ENCODE data around the gene OR6C65.
"Not testable (repeated sequence)": the region's sequence is repeated elsewhere in the genome, so short reads cannot be mapped to it uniquely, and the experiment has no call there.

Gene OR6C65

GRCh38 chr12:55400229-55400628 is at the start of gene OR6C65:
Gene OR6C65, plus strand, starts transcription at chr12:55400529. Its CDS starts 0 bp downstream, at chr12:55400529.
- DNase-seq: no peak

DNA sequence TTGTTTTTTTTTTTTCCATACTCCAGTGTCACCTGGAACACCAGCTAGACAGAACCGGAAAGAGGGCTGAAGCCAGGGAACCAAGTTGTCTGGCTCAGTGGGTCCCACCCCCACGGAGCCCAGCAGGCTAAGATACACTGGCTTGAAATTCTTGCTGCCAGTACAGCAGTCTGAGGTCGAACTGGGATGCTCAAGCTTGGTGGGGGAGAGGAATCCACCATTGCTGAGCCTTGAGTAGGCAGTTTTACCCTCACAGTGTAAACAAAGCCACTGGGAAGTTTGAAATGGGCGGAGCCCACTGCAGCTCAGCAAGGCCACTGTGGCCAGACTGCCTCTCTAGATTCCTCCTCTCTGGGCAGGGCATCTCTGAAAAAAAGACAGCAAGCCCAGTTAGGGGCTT is 45.0 kb upstream of the OR6C65 start:
- DNase-seq: not testable (repeated sequence)

- no peak for DNase-seq
Measured at GRCh38 chr12:55362675-55363074, 37.7 kb upstream of the OR6C65 start, which contains the start of gene OR6C75. Gene OR6C75, plus strand, starts transcription at chr12:55362975. Its CDS starts 2,136 bp downstream, at chr12:55365111.

- DNase-seq: no peak
Measured at GRCh38 chr12:55365086-55365485, 35.2 kb upstream of the OR6C65 start.

GRCh38 chr12:55372521-55372920 is 27.8 kb upstream of the OR6C65 start:
- DNase-seq: no peak

GRCh38 chr12:55385891-55386290 is 14.4 kb upstream of the OR6C65 start:
- no peak for DNase-seq

- no peak for DNase-seq
Measured at GRCh38 chr12:55392032-55392795, 8.1 kb upstream of the OR6C65 start.

GRCh38 chr12:55396326-55396725 is 4.0 kb upstream of the OR6C65 start:
- DNase-seq: no peak

GRCh38 chr12:55407866-55408265 is 7.5 kb downstream of the OR6C65 start:
- no peak for DNase-seq

DNA sequence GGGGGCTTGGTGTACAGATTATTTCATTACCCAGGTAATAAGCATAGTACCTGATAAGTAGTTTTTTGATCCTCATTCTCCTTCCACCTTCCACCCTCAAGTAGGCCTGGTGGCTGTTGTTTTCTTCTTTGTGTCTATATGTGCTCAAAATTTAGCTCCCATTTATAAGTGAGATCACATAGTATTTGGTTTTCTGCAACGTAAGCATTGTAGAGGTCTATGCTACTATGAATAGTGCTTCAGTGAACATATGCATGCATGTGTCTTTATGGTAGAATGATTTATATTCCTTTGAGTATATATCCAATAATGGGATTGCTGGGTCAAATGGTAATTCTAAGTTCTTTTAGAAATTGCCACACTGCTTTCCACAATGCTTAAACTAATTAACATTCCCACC is 8.8 kb downstream of the OR6C65 start:
- not testable (repeated sequence) for DNase-seq

DNA sequence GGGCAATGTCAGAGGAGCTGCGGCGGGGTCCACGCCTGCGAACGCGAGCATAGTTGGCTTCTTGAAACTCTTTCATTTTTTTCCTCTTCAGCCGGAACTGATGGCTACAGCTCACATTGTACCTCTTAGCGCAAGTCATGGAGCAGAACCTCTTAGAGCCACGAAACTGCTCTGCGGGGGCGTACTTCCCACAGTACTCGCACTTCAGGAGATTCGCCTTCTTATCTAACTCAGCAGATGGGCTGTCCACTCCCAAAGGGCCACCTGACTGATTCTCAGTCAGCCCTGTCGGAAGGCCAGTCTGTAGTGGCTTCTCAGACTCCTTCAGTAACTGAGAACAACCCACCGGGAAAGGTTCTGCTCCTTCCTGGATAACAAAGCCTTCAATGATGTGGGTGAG is 11.8 kb downstream of the OR6C65 start:
- DNase-seq: not testable (repeated sequence)

GRCh38 chr12:55413498-55414388 is 13.4 kb downstream of the OR6C65 start:
- DNase-seq: not testable (repeated sequence)

DNA sequence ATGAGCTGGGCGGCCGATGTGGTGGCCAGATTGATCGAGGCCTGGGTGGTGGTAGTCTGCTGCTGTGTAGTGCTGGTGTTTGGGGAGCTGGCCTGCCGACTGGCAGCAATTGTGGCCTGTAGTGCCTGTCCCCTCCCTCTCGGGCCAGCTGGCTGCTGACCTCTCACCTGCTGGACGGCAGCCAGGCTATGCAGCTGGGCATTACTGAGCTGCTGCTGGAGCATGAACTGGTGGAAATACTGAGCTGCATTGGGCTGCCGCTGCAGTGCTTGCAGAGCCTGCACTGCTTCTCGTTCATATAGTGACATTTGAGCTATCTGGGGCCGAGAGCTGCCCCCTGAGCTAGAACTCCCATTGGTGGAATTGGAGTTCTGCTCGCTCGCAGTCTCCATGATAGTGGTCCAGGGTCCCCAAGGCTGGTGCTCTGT is 14.1 kb downstream of the OR6C65 start:
- not testable (repeated sequence) for DNase-seq

GRCh38 chr12:55414889-55415288 is 14.6 kb downstream of the OR6C65 start:
- not testable (repeated sequence) for DNase-seq

DNA sequence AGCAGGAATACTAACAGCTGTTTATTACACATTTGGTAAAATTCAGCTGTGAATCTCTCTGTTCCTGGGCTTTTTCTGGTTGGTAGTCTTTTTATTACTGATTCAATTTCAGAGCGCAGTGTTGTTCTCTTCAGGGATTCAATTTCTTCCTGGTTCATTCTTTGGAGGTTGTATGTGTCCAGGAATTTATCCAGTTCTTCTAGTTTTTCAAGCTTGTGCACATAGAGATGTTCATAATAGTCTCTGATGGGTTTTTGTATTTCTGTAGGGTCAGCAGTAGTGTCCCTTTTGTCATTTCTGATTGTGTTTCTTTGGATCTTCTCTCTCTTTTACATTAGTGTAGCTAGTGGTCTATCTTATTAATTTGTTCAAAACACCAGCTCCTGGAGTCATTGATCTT is 16.6 kb downstream of the OR6C65 start:
- no peak for DNase-seq

DNA sequence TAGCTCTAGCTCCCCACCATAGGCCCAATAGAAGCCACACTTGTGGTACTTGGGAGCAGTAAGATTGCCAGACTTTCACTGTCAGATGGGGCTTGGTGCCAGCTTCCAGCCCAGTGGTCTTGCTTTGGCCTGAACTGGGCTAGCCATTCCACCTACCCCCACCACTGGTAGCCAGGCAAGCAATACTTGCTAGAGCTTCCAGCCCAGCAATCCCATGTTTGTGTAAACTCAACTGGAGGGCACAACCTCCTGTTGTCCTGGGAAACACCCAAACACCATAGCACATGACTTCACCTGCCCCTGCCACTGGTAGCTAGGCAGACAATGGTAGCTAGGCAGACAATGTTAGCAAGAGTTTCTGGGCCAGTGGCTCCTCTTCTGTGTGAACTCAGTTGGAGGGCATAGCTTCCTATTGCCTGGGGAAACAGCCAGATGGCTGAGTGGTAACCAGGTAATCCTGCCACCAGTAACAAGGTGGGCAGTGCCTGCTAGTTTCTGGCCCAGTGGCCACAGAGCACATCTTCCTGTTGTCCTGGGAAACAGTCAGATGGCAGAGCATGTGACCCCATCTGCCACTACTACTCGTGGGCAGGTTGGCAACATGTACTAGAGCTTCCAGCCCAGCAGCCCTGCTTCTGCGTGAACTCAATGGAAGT is 20.1 kb downstream of the OR6C65 start:
- no peak for DNase-seq

DNA sequence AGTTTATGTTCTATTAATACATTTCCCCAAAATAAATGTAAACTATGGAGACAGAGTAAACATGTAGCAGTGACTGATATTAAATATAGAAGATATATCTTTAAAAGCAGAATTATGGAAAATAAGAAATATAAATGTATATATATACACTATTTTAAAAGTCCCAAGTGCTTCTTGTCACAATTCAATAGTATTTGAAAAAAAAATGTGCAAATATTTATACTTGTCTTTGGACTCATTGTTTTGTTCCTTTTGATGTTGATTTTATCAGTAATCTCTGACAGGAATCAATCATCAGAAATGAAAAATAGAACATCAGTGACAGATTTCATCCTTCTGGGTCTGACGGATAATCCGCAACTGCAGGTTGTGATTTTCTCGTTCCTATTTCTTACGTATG is 25.6 kb downstream of the OR6C65 start, which contains the start of gene OR6C76:
Gene OR6C76, plus strand, starts transcription at position 301 of the 400 bp plus-strand sequence. Its CDS starts 0 bp downstream, at position 301.
- no peak for DNase-seq

DNA sequence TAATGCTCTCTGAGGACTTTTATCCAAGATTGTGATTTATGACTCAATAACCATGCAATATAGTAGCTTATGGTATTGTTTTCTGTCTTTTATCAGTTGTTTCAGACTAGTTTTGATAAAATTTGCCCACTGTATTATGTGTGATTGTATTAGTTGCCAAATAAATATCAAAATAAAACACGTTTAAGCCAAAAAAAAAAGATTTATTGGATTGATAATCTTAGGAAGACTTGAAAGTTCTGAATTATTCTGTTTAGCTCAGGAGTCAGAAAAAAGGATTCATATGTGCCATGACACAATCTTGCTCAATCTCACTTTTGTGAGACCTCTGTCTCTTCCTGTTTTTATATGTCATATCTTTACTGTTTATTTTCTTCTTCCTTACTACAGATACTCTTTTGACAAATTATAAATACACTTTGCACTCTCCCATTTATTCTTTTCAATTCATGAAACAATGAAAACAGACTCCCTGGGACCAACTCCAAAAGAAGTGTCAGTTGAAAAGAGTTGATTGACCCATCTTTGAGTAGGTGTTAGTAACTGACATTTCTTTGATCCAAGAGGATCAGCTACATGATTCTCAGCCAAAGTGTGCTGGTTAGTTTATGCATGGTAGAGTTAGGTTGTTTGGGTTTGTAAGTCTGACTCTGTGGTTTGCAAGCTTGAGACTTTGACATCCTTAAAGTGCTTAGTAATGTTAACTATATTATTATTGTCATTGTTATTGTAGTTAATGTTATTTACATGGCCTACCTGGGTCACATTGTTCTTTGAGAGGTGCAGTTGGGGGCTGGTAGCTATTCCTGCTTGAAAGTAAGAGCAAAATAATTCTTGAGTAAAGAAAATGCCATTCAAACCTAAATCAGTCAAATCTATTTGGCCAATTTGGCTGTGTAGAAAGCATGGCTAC is 28.3 kb downstream of the OR6C65 start:
- no peak for DNase-seq

- not testable (repeated sequence) for DNase-seq
Measured at GRCh38 chr12:55441233-55441632, 40.9 kb downstream of the OR6C65 start.

- no peak for DNase-seq
Measured at GRCh38 chr12:55443776-55444175, 43.4 kb downstream of the OR6C65 start, which contains the start of gene OR6C2. Gene OR6C2, plus strand, starts transcription at chr12:55444076. Its CDS starts 8,138 bp downstream, at chr12:55452214.

GRCh38 chr12:55445357-55445756 is 45.0 kb downstream of the OR6C65 start:
- no peak for DNase-seq

- no peak for DNase-seq
Measured at GRCh38 chr12:55446326-55446725, 46.0 kb downstream of the OR6C65 start.

Measured in stimulated activated CD8-positive, alpha-beta memory T cell treated with anti-CD3 and anti-CD28 coated beads, Interleukin-4, amount 100 ng/mL, for 48 hours (primary cell).